Lower lobe of right lung (tissue), 2 donors: ENCODE results near the gene SLFN12. TPM values are rescaled to one million over a fixed set of nuclear protein-coding genes. Genes with fewer than 3 reads are reported as not detected.

Experiments
- ATAC-seq, 2 donors: fragments of 200-7000 bp; cut with Tn5 transposase; one replicate each; pipeline ENCODE4 v1.9.1; 2020 to 2022; ENCODE audit warnings: mild to moderate bottlenecking in 2 of 2, moderate library complexity in 2 of 2
- DNase-seq: peaks from one replicate; pipeline ENCODE4 v3.0.0-alpha.2; 2020
- H3K27ac ChIP-seq: fragments of 200-600 bp; one replicate; pipeline ENCODE4 v1.8.0; 2022
- H3K27me3 ChIP-seq: fragments of 200-600 bp; one replicate; pipeline ENCODE4 v1.8.0; 2022; ENCODE audit warnings: low read depth
- H3K36me3 ChIP-seq: fragments of 200-600 bp; one replicate; pipeline ENCODE4 v1.8.0; 2022; ENCODE audit warnings: mild to moderate bottlenecking
- H3K4me1 ChIP-seq: fragments of 200-600 bp; one replicate; pipeline ENCODE4 v1.8.0; 2022
- H3K4me3 ChIP-seq: fragments of 200-600 bp; one replicate; pipeline ENCODE4 v1.8.0; 2022; ENCODE audit warnings: mild to moderate bottlenecking
- H3K9me3 ChIP-seq: fragments of 200-600 bp; one replicate; pipeline ENCODE4 v1.8.0; 2022
- intact Hi-C: fragments of 100-400 bp; cut with DNase I; formaldehyde crosslinking; loops from one replicate; pipeline ENCODE4 v1.11.0; 2022
- total RNA-seq: library from RNA; stranded (reverse); fragmentation: NEBNext Ultra II Directional; extraction: Animal tissue kit (Norgen Biotek cat#: 25700); gene quantifications from one replicate; pipeline ENCODE4 v1.2.1, GENCODE V29; 2021
- TF ChIP-seq, protein P1 (sequence below): fragments of 200-600 bp; IDR thresholded peaks from one replicate; pipeline ENCODE4 v1.8.0; 2022; ENCODE audit warnings: antibody characterized with exemption, mild to moderate bottlenecking
- donor health status: DM: no; HTN: yes; CAD: no; lungs with severe emphysema.

Gene SLFN12
- total RNA-seq, 1 donor from 2014 or later: 16.7 TPM

DNA sequence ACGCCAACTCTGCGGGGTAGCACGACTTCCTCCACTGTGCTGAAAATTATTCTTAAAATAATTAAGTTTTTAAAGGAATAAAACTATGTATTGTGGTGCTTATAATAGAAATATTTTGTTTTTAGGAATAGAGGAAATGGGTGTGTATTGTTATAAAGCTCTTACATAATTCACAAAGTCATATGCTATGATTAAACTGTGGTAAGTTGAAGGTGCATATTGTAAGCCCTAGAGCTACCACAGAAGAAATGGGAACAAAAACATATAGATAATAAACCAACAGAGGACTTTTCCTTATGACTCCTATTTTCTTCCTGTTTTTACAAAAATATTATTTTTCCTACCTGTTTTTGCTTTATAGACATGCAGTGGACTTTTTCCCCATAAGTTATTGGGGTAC is 54.6 kb downstream of the SLFN12 start:
- Histone ChIP-seq H3K9me3 (no peaks in the 10 kb centered on the region), H3K27me3 (no peaks in the 10 kb centered on the region), H3K27ac (peak overlapping the region; percentile 39), H3K4me3 (no peak overlapping the region), H3K36me3 (no peaks in the 10 kb centered on the region), H3K4me1 (peaks cover 34% of the 10 kb centered on the region)
- DNase-seq (no peak), ATAC-seq (no peak)
- intact Hi-C loops: no loop called here
- TF ChIP-seq, protein P1, sequence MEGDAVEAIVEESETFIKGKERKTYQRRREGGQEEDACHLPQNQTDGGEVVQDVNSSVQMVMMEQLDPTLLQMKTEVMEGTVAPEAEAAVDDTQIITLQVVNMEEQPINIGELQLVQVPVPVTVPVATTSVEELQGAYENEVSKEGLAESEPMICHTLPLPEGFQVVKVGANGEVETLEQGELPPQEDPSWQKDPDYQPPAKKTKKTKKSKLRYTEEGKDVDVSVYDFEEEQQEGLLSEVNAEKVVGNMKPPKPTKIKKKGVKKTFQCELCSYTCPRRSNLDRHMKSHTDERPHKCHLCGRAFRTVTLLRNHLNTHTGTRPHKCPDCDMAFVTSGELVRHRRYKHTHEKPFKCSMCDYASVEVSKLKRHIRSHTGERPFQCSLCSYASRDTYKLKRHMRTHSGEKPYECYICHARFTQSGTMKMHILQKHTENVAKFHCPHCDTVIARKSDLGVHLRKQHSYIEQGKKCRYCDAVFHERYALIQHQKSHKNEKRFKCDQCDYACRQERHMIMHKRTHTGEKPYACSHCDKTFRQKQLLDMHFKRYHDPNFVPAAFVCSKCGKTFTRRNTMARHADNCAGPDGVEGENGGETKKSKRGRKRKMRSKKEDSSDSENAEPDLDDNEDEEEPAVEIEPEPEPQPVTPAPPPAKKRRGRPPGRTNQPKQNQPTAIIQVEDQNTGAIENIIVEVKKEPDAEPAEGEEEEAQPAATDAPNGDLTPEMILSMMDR: no peak

DNA sequence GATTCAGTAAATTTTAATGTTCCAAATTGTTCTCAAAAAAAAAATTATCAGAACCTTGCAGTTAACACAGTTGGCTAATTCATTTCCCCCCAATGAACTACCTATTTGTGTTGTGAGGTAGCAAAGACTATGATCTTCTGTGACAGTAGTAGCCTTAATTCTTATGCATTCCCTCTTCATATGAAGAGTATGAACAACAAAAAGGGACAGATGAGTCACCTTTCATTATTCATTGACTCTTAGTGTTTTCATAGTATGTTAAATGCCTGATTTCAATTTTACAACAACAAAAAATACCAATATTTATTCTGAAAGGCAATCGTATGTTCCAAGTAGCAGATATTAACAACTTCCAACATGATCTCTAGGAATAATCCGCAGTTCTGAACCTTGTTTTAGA is 55.2 kb downstream of the SLFN12 start:
- Histone ChIP-seq H3K27me3 (no peaks in the 10 kb centered on the region), H3K9me3 (no peaks in the 10 kb centered on the region), H3K4me1 (peaks cover 40% of the 10 kb centered on the region), H3K4me3 (no peak overlapping the region), H3K36me3 (no peaks in the 10 kb centered on the region), H3K27ac (peak overlapping the region; percentile 39)
- TF ChIP-seq, protein P1: no peak
- no peak for ATAC-seq
- intact Hi-C loops: no loop called here
- no peak for DNase-seq

DNA sequence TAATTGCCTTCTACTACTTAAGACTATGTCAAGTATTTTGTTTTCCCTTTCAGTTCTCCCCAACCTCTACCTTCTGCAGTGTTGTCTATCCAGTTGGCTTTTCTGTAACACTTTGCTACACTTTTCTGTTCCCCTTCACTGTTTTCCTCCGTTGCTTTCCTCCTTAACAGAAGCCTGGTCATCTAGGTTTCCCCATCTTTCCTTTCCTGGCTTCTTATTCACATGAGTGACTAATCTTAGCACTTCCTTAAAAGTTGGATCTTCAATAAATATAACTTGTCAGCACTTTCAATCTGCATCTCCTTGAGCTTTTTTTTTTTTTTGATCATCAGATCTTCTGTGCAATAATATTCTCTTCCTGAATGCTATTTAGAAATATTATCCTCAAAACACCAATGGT is 56.1 kb downstream of the SLFN12 start:
- Histone ChIP-seq H3K4me1 (peaks cover 48% of the 10 kb centered on the region), H3K9me3 (no peaks in the 10 kb centered on the region), H3K4me3 (no peak overlapping the region), H3K27ac (peak overlapping the region; percentile 65), H3K36me3 (no peaks in the 10 kb centered on the region), H3K27me3 (no peaks in the 10 kb centered on the region)
- intact Hi-C loops: no loop called here
- ATAC-seq (peak in 1 of 2 donors; percentile 5), DNase-seq (no peak)
- TF ChIP-seq, protein P1: no peak

DNA sequence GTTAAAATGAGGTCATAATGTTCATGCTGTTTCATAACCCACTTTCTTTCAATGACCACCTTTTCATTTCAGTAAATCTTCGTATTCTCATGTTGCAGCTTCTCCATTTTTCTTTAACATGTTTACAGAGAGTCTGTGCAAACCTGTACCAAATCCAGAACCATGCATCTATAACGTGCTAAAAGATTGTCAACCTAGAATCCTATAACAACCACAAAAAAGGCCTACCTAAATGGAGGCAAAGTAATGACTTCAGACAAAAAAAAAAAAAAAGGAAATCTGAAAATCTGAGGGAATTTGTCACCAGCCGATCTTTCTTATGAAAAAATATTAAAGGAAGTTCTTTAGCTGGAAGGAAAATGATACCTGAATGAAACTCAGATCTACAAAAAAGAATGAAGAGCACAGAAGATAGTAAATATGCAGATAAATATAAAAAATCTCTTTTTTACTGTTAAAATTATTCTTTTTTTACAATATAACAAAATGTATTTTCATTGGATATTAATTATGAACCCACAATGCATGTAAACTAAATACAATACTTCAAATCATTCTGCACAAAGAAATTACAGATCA is 57.4 kb downstream of the SLFN12 start:
- ATAC-seq (no peak), DNase-seq (no peak)
- intact Hi-C loops: no loop called here
- no peaks in the 10 kb centered on the region for H3K27me3 ChIP-seq
- peak overlapping the region; percentile 69 for H3K4me3 ChIP-seq
- H3K36me3 ChIP-seq: no peaks in the 10 kb centered on the region
- TF ChIP-seq, protein P1: no peak
- no peaks in the 10 kb centered on the region for H3K9me3 ChIP-seq
- peak overlapping the region; percentile 95 for H3K27ac ChIP-seq
- peaks cover 50% of the 10 kb centered on the region for H3K4me1 ChIP-seq

DNA sequence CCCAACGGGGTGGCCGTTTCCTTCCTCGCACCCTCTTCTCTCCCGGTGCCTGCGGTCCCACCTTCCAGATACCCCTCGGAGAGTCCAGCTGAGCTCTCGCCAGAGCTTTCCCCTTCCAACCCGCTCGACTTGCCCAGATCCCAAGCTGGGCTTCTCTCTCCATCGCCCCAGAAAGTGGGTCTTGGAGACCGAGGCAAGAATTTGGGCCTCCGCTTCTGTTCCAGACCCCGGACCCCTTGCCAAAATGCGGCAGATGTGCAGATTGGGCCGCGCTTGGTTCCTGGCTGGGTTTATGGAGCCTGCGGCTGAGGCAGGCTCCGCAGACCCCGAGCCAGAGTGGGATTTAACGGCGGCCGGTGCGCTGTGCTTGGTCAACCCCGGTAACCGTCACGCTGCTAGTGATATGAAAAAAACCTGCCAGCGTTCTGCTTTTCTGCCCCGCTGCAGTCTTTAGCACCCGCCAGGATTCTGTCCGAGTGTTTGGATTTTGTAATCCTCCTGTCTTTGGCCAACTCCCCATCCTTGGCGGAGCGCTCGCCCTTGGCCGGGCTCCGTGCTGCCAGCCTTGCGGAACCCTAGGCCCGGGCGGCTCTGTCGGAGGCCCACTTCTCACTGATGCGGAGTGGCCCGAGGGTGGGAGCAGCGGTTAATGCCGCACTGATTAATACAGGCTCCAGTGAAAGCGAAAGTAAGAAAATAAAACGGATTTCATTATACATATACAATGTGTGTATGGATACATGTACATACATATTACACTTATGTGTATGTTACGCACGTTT is 58.1 kb downstream of the SLFN12 start:
- peak; percentile 69 for DNase-seq
- Histone ChIP-seq H3K9me3 (no peaks in the 10 kb centered on the region), H3K4me3 (peak overlapping the region; percentile 69), H3K4me1 (peaks cover 50% of the 10 kb centered on the region), H3K36me3 (no peaks in the 10 kb centered on the region), H3K27ac (peak overlapping the region; percentile 95), H3K27me3 (no peaks in the 10 kb centered on the region)
- TF ChIP-seq, protein P1: no peak
- peak; percentile 74 to 83 for ATAC-seq
- intact Hi-C loops: no loop called here
